ENCODE results near the gene DDX60.
"Not testable (repeated sequence)": the region's sequence is repeated elsewhere in the genome, so short reads cannot be mapped to it uniquely, and the experiment has no call there.

Gene DDX60

GRCh38 chr4:168357941-168358340, 39.4 kb upstream of the DDX60 start:
- no peak for DNase-seq (ENCODE audit: low read depth in 2 of 2)
- H3K4me3 ChIP-seq (replicated peaks in 1 of 2; ENCODE audit: low read depth in 2 of 2, low read length in 2 of 2): no peak overlapping the region
- TF ChIP-seq, protein P1, sequence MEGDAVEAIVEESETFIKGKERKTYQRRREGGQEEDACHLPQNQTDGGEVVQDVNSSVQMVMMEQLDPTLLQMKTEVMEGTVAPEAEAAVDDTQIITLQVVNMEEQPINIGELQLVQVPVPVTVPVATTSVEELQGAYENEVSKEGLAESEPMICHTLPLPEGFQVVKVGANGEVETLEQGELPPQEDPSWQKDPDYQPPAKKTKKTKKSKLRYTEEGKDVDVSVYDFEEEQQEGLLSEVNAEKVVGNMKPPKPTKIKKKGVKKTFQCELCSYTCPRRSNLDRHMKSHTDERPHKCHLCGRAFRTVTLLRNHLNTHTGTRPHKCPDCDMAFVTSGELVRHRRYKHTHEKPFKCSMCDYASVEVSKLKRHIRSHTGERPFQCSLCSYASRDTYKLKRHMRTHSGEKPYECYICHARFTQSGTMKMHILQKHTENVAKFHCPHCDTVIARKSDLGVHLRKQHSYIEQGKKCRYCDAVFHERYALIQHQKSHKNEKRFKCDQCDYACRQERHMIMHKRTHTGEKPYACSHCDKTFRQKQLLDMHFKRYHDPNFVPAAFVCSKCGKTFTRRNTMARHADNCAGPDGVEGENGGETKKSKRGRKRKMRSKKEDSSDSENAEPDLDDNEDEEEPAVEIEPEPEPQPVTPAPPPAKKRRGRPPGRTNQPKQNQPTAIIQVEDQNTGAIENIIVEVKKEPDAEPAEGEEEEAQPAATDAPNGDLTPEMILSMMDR (IDR thresholded peaks at IDR 0.05; ENCODE audit: low read depth, low read length): no peak

DNA sequence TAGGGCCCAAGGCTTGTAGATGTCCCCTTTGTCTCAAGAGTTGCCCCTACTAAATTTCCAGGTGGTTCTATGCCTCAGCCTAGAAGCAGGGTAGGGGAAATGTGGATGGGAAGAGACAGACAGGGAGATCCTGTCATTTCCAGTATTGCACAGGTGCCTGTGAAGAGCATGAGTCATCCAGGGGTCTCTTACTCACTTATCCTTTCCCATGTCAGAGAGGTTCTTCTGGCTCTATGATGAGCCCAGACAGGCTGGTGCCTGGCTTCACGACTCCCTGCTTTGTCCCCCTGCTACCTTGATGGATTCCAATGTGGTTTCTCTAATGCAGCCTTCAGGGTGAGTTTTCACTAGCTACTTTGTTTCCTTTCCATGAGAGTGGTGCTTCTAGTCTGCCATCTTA, 35.2 kb upstream of the DDX60 start:
- TF ChIP-seq, protein P1 (IDR thresholded peaks at IDR 0.05; ENCODE audit: low read depth, low read length): no peak
- no peak for DNase-seq (ENCODE audit: low read depth in 2 of 2)
- no peak overlapping the region for H3K4me3 ChIP-seq (replicated peaks in 1 of 2; ENCODE audit: low read depth in 2 of 2, low read length in 2 of 2)

GRCh38 chr4:168337550-168337940, 19.0 kb upstream of the DDX60 start:
- DNase-seq (ENCODE audit: low read depth in 2 of 2): peak; percentile 35 to 38
- TF ChIP-seq, protein P1 (IDR thresholded peaks at IDR 0.05; ENCODE audit: low read depth, low read length): no peak
- no peak overlapping the region for H3K4me3 ChIP-seq (replicated peaks in 1 of 2; ENCODE audit: low read depth in 2 of 2, low read length in 2 of 2)

- TF ChIP-seq, protein P1 (IDR thresholded peaks at IDR 0.05; ENCODE audit: low read depth, low read length): no peak
- DNase-seq (ENCODE audit: low read depth in 2 of 2): no peak
- H3K4me3 ChIP-seq (replicated peaks in 1 of 2; ENCODE audit: low read depth in 2 of 2, low read length in 2 of 2): no peak overlapping the region
Measured at GRCh38 chr4:168336837-168337549, 18.4 kb upstream of the DDX60 start.

- DNase-seq (ENCODE audit: low read depth in 2 of 2): no peak
- TF ChIP-seq, protein P1 (IDR thresholded peaks at IDR 0.05; ENCODE audit: low read depth, low read length): no peak
- H3K4me3 ChIP-seq (replicated peaks in 1 of 2; ENCODE audit: low read depth in 2 of 2, low read length in 2 of 2): no peak overlapping the region
Measured at GRCh38 chr4:168335621-168336020, 17.1 kb upstream of the DDX60 start.

DNA sequence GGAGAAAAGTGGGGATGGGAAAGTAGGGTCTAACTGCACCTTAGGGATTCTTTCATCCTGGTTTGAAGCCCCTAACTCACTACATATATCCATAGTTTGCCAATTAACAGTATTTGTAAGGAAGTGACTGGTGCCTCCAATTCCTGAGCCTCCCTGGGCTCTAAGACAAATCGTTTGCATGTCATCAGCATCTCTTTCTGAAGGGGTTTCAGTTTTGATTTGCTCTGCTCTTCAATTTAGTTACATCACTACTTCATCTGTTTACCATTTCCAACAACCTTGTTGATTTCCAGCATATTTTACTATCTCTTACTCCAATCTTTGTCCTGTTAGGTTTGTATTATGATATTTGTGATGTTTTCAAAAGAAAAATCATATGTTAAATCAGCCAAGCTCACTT, 15.5 kb upstream of the DDX60 start:
- no peak overlapping the region for H3K4me3 ChIP-seq (replicated peaks in 1 of 2; ENCODE audit: low read depth in 2 of 2, low read length in 2 of 2)
- TF ChIP-seq, protein P1 (IDR thresholded peaks at IDR 0.05; ENCODE audit: low read depth, low read length): no peak
- no peak for DNase-seq (ENCODE audit: low read depth in 2 of 2)

DNA sequence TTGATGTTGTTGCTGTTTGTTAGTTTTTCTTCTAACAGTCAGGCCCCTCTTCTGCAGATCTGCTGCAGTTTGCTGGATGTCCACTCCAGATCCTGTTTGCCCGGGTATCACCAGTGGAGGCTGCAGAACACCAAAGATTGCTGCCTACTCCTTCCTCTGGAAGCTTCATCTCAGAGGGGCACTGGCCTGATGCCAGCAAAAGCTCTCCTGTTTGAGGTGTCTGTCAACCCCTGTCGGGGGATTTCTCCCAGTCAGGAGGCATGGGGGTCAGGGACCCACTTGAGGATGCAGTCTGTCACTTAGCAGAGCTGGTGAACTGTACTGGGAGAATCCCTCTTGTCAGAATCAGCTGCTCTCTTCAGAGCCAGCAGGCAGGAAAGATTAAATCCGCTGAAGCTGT, 12.0 kb upstream of the DDX60 start:
- DNase-seq (ENCODE audit: low read depth in 2 of 2); H3K4me3 ChIP-seq (replicated peaks in 1 of 2; ENCODE audit: low read depth in 2 of 2, low read length in 2 of 2): not testable (repeated sequence)

All from cardiac fibroblast (primary cell).